ENCODE data around the gene ATXN7L1.
"Not testable (repeated sequence)": the region's sequence is repeated elsewhere in the genome, so short reads cannot be mapped to it uniquely, and the experiment has no call there.

ATXN7L1 gene

GRCh38 chr7:105697169-105697568 lies 179.2 kb downstream of the ATXN7L1 start:
- DNase-seq = not testable (repeated sequence)

- no peak for DNase-seq
Measured at GRCh38 chr7:105693576-105693975, 182.8 kb downstream of the ATXN7L1 start.

GRCh38 chr7:105691680-105692564 lies 184.5 kb downstream of the ATXN7L1 start:
- peak; percentile 65 for DNase-seq

GRCh38 chr7:105691082-105691679 lies 185.2 kb downstream of the ATXN7L1 start:
- DNase-seq = peak; percentile 58

- DNase-seq = peak; percentile 61
Measured at GRCh38 chr7:105690325-105690945, 186.0 kb downstream of the ATXN7L1 start.

- no peak for DNase-seq
Measured at GRCh38 chr7:105689067-105689819, 187.2 kb downstream of the ATXN7L1 start.

GRCh38 chr7:105688617-105689016 lies 187.8 kb downstream of the ATXN7L1 start:
- DNase-seq = no peak

- DNase-seq = no peak
Measured at GRCh38 chr7:105685161-105685560, 191.2 kb downstream of the ATXN7L1 start.

- DNase-seq = no peak
Measured at GRCh38 chr7:105682341-105683060, 193.9 kb downstream of the ATXN7L1 start.

GRCh38 chr7:105680505-105681187 lies 195.8 kb downstream of the ATXN7L1 start:
- no peak for DNase-seq

- DNase-seq = no peak
Measured at GRCh38 chr7:105678811-105679495, 197.4 kb downstream of the ATXN7L1 start.

GRCh38 chr7:105677817-105678573 lies 198.4 kb downstream of the ATXN7L1 start:
- DNase-seq = no peak

GRCh38 chr7:105677410-105677730 lies 199.0 kb downstream of the ATXN7L1 start:
- DNase-seq = no peak

GRCh38 chr7:105675934-105676371 lies 200.4 kb downstream of the ATXN7L1 start:
- DNase-seq = no peak

GRCh38 chr7:105674200-105674920 lies 202.0 kb downstream of the ATXN7L1 start:
- DNase-seq = no peak

- DNase-seq = no peak
Measured at GRCh38 chr7:105673367-105674084, 202.9 kb downstream of the ATXN7L1 start.

GRCh38 chr7:105672801-105673200 lies 203.6 kb downstream of the ATXN7L1 start:
- DNase-seq = no peak

- DNase-seq = no peak
Measured at GRCh38 chr7:105666324-105666723, 210.1 kb downstream of the ATXN7L1 start.

- DNase-seq = no peak
Measured at GRCh38 chr7:105665684-105666083, 210.7 kb downstream of the ATXN7L1 start.
